Activated B cell treated with CpG ODN at 0.5 μM for 24 hours (primary cell): ENCODE data around the gene VCL. TPM values are rescaled to one million over a fixed set of nuclear protein-coding genes. Genes with fewer than 3 reads are reported as not detected.

Source experiments
- ATAC-seq: fragments of 200-7000 bp; cut with Tn5 transposase; one replicate; pipeline ENCODE4 v1.10.0; 2021; ENCODE audit warnings: low read depth, mild to moderate bottlenecking, moderate library complexity
- CTCF ChIA-PET: fragments of 350-600 bp; sonication (Branson Sonifier 250); formaldehyde crosslinking; loops from one replicate; lab custom pipeline; 2021; ENCODE audit warnings: antibody characterized with exemption; lab: Charles Lee
- POLR2A ChIA-PET: fragments of 350-600 bp; sonication (Branson Sonifier 250); formaldehyde crosslinking; loops from one replicate; lab custom pipeline; 2021; ENCODE audit warnings: antibody characterized with exemption; lab: Charles Lee
- DNase-seq: peaks from one replicate; pipeline ENCODE4 v3.0.0; 2022
- H3K27ac Mint-ChIP-seq: one replicate; pipeline ENCODE4 v1.8.0; 2020; ENCODE audit warnings: mixed read lengths
- H3K27me3 Mint-ChIP-seq: one replicate; pipeline ENCODE4 v1.8.0; 2021; ENCODE audit warnings: mixed read lengths
- H3K36me3 Mint-ChIP-seq: one replicate; pipeline ENCODE4 v1.8.0; 2021; ENCODE audit warnings: low read depth, mixed read lengths
- H3K4me1 Mint-ChIP-seq: one replicate; pipeline ENCODE4 v1.8.0; 2021; ENCODE audit warnings: mixed read lengths
- H3K4me3 Mint-ChIP-seq: one replicate; pipeline ENCODE4 v1.8.0; 2020; ENCODE audit warnings: mild to moderate bottlenecking, mixed read lengths
- H3K9me3 Mint-ChIP-seq: one replicate; pipeline ENCODE4 v1.8.0; 2020; ENCODE audit warnings: mixed read lengths
- CTCF ChIP-seq: fragments of 200-600 bp; IDR thresholded peaks from one replicate; pipeline ENCODE4 v1.8.0; 2022; ENCODE audit warnings: antibody characterized with exemption, mild to moderate bottlenecking
- intact Hi-C: fragments of 100-400 bp; cut with micrococcal nuclease; formaldehyde crosslinking; loops from one replicate; pipeline ENCODE4 v1.15.1; 2024
- total RNA-seq: library from RNA; stranded (reverse); gene quantifications from 2 replicates; pipeline ENCODE4 v1.2.3, GENCODE V29; 2022

VCL gene
- total RNA-seq, 1 donor from 2014 or later: 21.3 TPM

DNA sequence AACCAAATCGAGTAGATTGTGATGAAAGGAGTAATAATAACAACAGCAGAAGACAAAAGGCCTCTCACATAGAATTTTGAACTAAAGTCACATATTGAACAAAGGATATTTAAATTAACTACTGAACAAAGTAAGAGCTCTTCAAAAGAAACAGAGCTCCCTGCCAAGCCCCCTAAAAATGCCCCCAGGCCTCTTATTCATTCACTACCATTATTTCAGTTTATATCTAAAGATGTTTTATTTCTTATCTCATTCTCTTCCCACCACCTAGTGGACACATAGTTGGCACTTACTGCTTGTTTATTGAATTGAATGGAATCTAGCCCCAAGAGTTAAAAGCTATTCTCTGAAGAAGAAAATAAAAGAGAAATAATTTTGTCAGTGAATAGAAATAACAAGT lies 37.4 kb downstream of the VCL start:
- POLR2A ChIA-PET: interaction anchor here (0.5 to 0.7 kb wide), 2 partner anchors 77 to 127 kb away, joined by 3 to 5 read pairs; no protein-coding TSS in a partner anchor
- CTCF ChIA-PET: interaction anchor here (0.6 to 1.1 kb wide), 4 partner anchors 9 to 1152 kb away, joined by 3 read pairs; no protein-coding TSS in a partner anchor
- Mint-ChIP-seq H3K27ac (peak overlapping the region; percentile 56), H3K4me1 (peaks cover 37% of the 10 kb centered on the region), H3K9me3 (no peaks in the 10 kb centered on the region), H3K36me3 (no peaks in the 10 kb centered on the region), H3K27me3 (no peaks in the 10 kb centered on the region), H3K4me3 (no peak overlapping the region)
- TF ChIP-seq CTCF: no peak
- ATAC-seq (no peak), DNase-seq (no peak)
- intact Hi-C loops: no loop called here

DNA sequence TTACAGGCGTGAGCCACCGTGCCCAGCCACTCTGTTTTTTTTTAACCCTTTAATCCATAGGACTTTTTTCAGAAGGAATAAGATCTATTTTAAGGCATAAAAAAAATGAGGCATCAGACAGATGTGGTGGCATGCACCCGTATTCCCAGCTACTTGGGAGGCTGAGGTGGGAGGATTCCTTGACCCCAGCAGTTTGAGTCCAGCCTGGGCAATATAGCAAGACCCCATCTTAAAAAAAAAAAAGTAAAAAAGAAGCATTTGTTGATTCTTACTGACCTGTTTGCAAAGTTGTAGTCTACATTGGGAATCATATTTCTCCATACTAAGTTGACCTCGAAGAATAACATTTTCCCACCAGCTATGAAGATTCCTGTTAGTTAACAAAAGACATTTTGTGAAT lies 38.6 kb downstream of the VCL start:
- Mint-ChIP-seq H3K36me3 (no peaks in the 10 kb centered on the region), H3K27me3 (no peaks in the 10 kb centered on the region), H3K4me3 (no peak overlapping the region), H3K9me3 (no peaks in the 10 kb centered on the region), H3K27ac (no peak overlapping the region), H3K4me1 (peaks cover 42% of the 10 kb centered on the region)
- intact Hi-C loops: no loop called here
- ChIA-PET CTCF (interaction anchor here (1.1 kb wide), 1 partner anchor 46 kb away, joined by 3 read pairs; no protein-coding TSS in a partner anchor), POLR2A (no interaction called here)
- TF ChIP-seq CTCF: no peak
- DNase-seq (no peak), ATAC-seq (no peak)

- ChIA-PET POLR2A (no interaction called here), CTCF (interaction anchor here (1.0 to 1.1 kb wide), 2 partner anchors 41 to 64 kb away, joined by 3 to 4 read pairs; no protein-coding TSS in a partner anchor)
- no peak for TF ChIP-seq CTCF
- H3K4me1 Mint-ChIP-seq: peaks cover 24% of the 10 kb centered on the region
- ATAC-seq (no peak), DNase-seq (no peak)
- no peak overlapping the region for H3K4me3 Mint-ChIP-seq
- intact Hi-C loops: no loop called here
- no peaks in the 10 kb centered on the region for H3K9me3 Mint-ChIP-seq
- peaks cover 7% of the 10 kb centered on the region for H3K36me3 Mint-ChIP-seq
- H3K27ac Mint-ChIP-seq: no peak overlapping the region
- no peaks in the 10 kb centered on the region for H3K27me3 Mint-ChIP-seq
These were observed 41.7 kb downstream of the VCL start for GRCh38 chr10:74039561-74040145.

GRCh38 chr10:74040200-74041126 lies 42.5 kb downstream of the VCL start:
- no peak for ATAC-seq
- no peaks in the 10 kb centered on the region for H3K9me3 Mint-ChIP-seq
- H3K27ac Mint-ChIP-seq: no peak overlapping the region
- H3K4me1 Mint-ChIP-seq: peaks cover 19% of the 10 kb centered on the region
- peaks cover 8% of the 10 kb centered on the region for H3K36me3 Mint-ChIP-seq
- H3K4me3 Mint-ChIP-seq: no peak overlapping the region
- DNase-seq: no peak
- intact Hi-C loops: no loop called here
- ChIA-PET POLR2A (no interaction called here), CTCF (interaction anchor here (0.7 to 1.1 kb wide), 3 partner anchors 36 to 63 kb away, joined by 3 to 4 read pairs (median 3); no protein-coding TSS in a partner anchor)
- no peak for TF ChIP-seq CTCF
- no peaks in the 10 kb centered on the region for H3K27me3 Mint-ChIP-seq

- no peak overlapping the region for H3K4me3 Mint-ChIP-seq
- peaks cover 14% of the 10 kb centered on the region for H3K36me3 Mint-ChIP-seq
- no peaks in the 10 kb centered on the region for H3K27me3 Mint-ChIP-seq
- H3K27ac Mint-ChIP-seq: no peak overlapping the region
- ChIA-PET POLR2A (interaction anchor here (0.5 kb wide), 1 partner anchor 781 kb away, joined by 3 read pairs; no protein-coding TSS in a partner anchor), CTCF (no interaction called here)
- DNase-seq (no peak), ATAC-seq (no peak)
- intact Hi-C loops: no loop called here
- no peak for TF ChIP-seq CTCF
- peaks cover 42% of the 10 kb centered on the region for H3K4me1 Mint-ChIP-seq
- H3K9me3 Mint-ChIP-seq: no peaks in the 10 kb centered on the region
These were observed 46.5 kb downstream of the VCL start for GRCh38 chr10:74044419-74044818.
